Bone marrow (tissue), 2 donors: ENCODE results near the gene RBM20.

Experiments
- DNase-seq, 2 donors: peaks; one replicate each; lab custom pipeline; 2025; lab: John Stamatoyannopoulos, UW

The RBM20 gene

DNA sequence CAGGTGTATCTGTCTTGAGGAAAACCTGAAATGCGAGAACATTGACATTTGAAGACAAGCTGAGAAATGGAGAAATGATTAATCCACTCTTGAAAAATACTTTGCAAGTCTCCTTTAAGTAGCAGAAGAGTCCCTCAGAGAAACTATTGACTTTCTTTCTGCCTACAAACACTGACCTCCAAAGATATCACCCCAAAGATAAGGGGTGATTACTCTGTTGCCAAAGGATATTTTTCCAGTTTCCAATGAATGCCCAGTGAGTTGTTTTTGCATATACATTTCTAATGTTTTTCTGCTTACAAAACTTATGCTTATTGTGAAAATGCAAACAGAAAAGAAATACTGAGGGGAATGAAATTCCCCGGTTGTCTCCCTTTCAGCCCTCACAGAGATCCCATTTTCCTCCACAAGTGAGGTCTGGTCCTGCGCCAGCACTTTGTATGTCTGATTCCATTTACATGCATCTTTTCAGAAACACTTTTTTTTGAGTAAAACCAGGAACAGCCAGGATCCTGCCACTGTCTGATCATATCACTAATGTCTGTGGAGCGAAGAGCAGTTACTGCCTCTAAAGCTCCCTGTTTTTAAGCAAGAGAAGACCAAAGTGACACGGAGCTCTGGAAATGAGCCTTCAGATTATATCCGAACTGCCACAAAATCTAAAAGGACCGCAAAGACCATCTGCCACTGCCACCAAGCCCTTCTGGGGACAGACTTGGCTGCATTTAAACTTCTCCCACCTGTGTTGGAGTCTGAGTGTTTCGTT is 144.7 kb downstream of the RBM20 start:
- no peak for DNase-seq

DNA sequence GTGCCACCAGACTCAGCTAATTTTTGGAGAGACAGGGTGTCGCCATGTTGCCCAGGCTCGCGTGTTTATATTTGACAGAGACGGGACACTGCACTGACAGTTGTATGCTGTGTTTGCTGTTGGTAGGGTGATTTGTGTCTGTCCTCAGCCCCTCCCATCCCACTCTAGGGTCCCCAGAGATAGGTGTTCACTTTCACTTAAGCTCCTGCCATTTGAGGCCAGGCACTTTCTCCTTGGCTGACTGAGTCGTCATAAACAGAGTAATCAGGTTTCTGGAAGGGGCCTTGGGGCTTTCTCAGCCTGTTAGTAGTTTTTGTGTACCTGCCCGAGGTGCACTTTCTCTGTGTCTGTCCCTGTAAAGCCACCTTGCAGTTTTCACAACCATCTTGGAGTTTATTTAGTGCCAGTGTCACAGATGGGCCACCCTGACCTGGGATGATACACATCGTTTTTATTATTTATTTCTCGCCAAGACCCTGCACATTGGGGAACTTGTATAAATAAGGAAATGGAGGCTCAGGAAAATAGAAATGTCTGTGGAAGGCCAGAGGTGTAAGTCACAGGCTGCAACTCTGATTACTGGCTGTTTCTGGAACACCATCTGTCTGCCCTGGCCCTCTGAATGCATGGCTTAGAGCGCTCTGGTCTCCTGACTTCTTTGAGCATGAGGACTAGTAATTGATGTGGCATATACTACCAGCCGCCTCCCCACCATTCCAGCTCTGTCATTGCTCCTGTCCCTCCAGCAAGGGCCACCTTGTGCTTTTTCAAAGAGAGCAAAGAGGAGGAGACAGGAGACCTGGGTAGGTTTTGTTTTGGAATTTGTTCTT is 145.7 kb downstream of the RBM20 start:
- no peak for DNase-seq

DNA sequence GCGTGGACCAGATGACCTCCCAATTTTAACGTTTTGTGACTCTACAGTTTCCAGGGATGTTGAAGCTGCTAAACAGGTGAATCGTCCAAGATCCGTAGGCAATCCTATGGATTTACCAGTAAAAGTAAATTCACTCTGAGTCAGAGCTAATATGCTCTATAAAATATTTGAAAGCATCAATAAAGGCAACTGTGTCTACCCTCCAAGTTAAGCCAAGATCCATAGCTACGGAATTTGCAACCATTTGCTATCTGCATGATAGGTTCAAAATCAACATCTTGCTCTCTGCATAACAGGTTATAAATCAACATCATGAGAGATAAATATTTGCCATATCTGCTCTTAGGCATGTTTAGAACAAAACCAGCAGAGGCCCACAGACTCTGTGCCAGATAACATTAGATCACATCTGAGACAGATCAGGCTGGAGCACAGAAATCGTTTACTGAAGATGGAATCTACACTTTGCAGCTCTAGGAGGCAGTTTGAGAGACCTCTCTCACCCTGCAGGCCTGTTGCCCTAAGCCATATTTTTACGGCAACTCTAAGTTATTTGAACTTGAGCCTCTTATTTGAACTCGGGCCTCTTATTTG is 146.9 kb downstream of the RBM20 start:
- DNase-seq = no peak

DNA sequence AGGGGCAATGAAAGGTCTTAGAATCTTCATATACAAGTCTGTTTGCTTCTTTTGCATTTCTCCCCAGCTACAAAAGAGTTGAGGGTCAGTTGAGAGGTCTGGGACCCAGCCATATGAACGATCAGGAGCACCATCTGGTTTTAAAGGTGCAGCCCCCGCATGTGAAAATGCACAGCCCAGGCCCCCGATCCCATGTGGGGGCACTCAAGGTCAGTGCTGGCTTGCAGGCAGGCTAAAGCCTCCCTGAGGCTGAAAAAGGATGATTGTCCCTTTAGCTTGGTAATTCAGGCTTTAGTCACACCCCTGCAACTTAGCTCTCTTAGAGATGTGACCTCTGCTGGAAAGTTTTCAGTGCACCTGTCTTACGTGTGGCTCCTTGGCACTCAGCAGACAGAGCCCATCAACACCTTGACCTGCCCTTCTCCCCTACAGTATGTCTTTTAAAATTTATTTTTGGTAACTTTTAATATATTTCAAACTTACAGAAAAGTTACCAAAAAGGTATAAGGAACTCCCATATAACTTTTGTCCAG is 147.5 kb downstream of the RBM20 start:
- no peak for DNase-seq

DNA sequence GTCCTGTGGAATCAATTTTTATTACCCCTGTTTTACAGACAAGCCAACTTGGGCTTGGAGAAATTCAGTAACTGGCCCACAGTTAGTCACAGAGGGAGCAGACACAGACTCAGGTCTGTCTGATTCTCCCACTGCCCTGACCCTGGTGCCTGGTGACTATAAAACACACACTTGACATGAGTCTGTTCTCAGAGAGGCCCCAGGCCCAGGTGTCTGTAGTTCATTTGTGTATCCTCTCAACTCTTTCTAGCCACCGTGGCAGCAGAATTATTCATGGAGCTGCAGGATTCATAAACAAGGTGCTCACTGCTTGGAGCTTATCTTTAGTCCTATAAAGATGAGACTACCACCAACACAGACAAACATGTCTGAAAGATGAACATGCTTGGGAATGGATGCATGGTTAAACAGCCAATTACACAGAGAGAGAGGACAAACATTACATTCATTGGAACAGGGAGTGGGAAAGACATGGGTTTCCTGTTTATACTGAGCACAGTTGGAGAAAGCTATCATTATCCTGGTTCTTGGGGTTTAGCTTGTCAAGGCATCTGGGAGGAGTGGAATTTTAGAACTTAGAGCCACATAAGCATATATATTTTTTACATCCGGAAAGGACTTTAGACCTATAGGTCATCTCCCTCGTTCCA is 148.5 kb downstream of the RBM20 start:
- no peak for DNase-seq

DNA sequence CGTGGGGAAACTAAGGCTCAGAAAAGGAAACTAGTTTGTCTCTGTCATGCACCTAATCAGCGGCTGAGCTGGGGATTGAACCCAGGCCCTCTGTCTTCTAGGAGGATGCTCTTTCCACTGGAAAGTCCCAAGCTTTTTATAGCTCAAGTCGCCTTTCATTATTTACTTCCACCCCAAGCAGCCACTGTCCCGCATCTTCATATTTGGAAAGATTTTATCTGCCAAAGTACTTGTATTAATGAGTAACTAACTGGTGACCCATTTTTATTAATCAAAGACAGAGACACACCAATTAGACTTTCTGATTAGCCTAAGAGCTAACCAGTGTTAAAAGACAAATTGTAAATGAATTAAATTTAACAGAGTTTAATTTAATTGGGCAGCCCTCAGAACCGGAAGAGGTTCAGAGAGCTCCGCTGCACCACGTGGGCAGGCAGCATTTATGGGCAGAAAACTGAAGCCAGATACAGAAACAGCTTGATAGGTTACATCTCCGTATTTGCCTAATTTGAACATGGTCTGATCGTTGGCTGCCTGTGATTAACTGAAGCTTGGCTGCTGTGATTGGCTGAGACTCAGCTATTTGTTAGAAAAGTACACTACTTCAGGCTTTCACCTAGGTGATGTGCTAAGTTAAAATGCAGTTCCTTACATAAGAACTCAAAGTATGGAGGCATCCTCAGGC is 149.1 kb downstream of the RBM20 start:
- no peak for DNase-seq

DNA sequence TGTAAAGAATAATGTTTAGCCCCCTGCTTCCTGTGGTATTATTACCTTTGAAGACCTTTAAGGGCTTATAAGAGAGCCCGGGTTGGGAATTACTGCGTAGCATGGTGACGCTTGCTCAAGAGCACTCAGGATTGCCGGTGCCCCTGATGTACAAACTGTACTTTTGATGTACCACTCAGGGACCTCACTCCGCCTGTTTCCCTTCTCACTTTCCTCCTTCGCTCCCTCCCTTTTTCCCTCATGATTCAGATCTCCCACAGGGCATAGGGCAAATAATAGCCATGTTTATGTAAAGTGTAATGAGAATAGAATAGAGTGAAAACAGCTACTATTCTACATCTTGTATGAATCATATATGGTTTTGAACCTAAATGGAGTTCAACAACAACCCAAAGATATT is 149.8 kb downstream of the RBM20 start:
- DNase-seq = no peak

DNA sequence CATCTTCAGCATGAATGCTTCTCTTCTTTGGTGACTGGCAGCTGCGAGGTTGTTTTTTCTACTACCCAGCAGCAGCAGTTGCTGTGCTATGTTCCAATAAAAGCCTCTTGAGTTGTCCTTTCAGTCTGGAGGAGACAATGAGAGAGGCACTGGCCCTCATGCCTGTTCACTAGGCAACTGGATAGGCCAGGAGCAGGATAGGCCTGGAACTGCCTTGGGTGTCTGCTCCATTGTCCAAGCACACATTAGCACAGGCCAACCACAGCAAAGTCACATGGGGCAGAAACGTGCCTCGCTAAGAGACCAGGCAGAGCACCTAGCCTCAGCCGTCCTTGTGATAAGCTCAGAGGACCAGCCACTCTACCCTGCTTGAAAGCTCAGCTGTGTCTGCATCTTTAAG is 150.7 kb downstream of the RBM20 start:
- DNase-seq = no peak

DNA sequence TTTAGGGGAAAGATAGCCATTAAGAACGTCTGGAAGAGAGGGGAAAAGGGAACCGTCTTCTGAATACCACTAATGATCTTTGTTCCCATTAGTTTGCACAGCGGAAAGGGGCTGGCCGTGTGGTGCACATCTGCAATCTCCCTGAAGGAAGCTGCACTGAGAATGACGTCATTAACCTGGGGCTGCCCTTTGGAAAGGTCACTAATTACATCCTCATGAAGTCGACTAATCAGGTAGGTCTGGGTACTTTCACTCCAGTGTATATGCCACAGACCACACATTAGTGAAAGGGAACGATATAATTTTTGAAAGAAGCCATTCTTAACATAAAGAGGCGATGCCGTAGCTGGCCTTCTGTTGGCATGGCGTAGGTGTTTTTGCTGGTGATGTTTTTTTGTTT is 153.3 kb downstream of the RBM20 start:
- DNase-seq = no peak

DNA sequence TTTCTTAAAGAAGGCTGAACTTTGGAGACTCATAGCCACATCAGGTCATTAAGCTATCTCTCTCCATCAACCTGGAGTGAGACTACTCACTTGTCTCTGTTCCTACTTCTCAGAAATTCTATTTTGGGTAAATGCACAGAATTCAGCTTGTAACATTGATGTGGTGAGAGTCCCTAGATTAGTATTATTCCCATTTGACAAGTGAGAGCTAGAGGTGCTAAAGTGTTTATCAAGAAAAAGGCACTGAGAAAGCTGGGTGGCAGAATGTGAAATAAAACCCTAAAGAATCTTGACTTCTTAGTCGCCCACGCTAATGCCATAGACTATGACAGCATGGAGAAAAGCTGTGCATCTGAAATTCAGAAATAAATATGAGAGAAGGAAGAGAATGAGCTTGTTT is 154.2 kb downstream of the RBM20 start:
- no peak for DNase-seq

DNA sequence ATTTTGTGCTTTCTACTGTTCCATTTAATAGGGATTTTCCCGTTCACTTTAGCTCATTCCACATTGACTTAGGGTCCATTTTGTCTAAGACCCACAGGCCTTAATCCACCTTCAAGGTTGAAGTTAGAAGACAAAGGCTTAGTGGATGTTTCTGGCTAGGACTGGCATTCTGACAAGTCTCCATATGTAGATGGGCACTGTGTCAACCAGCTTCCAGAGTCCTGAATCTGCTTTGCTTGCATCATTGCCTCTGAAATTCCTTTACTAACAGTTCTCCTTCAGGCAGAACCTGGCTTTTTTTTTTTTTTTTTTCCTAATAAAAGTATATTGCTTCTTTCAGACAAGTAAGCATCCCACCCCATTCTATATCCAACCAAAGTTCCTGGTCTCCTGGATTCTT is 158.0 kb downstream of the RBM20 start:
- no peak for DNase-seq

DNA sequence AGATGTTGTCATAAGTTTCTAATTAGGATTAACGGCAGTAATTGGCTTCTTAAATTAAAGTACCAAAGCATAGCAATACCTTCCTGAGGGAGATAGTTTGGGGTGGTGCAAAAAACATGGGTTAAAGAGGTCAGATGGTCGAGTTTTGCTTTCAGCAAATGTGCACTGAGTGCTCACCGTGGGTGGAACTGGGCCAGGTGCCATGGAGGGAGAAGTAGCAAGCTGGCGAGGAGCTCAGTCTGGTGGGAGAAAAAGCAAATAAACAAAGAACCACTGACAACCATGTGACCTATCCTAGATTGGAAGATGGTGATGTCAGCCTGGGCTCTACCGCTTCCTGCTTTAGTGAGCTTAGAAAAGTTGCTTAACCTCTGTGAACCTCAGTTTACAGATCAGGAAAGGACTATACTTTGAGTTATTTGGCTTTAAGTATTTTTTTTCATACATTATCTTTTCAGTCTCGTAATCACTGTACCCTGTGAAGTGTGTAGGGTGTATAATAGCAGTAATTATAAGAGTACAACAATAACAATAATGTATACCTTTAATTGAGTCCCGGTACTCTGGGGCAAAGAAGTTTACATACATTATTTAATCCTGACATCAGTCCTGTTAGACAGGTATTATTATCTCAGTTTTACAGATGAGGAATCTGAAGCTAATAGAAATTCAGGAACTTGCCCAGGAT is 158.6 kb downstream of the RBM20 start:
- peak in 1 of 2 donors; percentile 82 for DNase-seq

DNA sequence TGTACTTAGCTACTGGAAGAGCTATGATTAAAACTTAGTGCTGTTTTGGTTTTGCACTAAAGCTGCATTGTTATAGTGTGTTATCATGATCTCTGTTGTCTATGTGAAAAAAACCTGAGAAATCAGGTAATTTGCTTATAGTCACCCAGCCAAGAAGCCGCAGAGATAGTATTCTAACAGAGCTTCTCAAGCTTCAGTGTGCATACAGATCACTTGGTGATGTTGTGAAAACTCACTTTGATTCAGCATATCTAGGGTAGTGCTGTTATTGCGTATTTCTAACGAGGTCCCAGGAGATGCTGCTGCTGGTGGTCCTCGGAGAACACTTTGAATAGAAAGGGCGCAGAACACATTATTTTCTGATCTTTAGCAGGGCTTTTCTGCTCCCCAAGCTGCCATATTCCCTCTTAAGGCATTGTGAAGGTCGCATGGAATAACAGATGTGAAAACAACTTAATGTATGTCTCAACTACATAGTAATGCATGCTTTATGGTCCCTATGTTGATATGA is 159.2 kb downstream of the RBM20 start:
- DNase-seq = no peak

DNA sequence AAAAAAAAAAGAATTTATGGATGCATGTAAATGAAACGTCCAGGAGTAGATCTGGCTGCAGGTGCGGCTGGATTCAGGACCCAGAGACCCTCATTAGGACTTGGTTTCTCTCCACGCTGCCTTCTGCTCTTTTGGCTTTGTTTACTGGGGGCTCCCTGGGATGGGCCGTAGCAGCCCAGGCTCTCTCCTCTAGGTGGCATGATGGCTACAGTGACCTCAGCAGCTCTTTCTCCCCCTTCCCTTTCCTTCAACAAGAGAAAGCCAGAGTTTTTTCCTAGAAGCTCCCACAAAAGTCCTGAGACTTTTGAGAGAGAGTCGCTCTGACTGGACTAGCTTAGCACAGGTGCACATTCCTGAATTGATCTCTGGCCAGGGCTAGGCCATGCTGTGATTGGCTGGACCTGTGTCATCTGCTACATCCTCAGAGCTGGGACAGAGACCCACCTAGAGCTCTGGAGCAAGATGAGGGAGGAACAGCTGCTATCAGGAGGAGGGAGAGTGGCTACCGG is 159.7 kb downstream of the RBM20 start:
- DNase-seq = peak in 1 of 2 donors; percentile 31

DNA sequence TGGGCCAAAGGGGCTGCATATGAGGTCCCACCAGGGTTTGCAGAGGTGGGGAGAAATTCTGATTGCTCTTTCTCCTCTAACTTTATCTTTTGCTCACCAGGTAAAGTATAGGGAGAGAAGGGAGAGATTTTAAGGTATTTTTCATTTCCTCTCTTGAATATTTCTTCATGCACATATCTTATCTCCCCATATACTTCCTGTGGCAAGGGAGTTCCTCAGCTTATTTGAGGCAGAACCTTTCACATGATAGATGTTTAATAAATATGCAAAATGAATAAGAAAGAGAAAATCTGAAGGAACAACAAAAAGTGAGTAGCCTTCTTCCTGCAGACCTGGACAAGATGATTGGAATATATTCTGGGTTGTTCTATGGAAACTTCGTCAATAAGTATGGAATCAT is 160.2 kb downstream of the RBM20 start:
- DNase-seq = no peak

DNA sequence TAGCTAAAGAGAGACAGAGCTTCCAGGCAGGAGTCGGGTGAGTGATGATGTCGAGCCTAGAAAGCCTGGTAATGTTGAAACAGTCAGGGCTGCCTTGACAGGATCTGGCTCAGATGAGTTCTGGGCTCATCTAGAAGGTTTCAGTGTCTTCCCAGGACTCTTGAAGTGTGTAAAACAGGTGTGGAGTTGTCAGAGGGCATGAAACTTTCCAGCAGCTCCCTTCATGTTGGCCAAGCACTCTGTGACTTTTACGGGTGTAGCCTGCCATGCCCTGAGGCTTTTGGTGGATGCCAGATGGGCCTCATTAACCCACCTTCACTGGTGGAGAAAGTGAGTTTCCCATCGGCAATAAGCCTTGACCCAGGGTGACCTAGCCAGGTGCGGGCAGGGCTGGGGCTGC is 161.2 kb downstream of the RBM20 start:
- DNase-seq = no peak

DNA sequence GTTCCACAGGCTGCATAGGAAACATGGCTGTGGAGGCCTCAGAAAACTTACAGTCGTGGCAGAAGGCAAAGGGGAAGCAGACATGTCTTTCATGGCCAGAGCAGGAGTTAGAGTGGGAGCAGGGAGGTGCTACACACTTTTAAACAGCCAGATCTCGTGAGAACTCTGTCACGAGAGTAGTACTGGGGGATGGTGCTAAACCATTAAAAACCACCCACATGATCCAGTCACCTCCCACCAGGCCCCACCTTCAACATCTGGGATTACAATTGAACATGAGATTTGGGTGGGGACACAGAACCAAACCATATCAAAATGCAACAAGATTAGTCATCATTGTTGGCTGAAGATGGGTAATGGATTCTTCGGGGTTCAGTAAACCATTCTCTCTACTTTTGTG is 162.2 kb downstream of the RBM20 start:
- no peak for DNase-seq

DNA sequence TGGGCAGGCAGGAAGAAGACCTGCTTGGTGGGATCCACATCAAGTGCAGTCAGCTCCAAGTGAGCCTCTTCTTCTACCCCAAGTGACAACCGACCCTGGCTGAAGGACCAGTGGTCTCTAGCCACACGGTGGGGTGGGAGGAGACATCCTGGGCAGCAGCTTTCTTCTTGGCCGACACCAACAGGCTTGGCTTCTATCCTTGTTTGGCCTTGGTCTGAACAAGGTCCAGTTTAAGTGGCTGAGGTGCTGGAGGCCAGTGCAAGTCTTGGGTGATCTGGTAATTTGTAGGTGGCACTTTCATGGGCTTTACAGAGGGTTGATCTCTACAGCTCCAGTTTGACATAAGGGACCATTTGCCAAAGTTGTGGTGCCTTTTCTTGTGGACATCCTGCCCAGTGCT is 164.0 kb downstream of the RBM20 start:
- DNase-seq = no peak

DNA sequence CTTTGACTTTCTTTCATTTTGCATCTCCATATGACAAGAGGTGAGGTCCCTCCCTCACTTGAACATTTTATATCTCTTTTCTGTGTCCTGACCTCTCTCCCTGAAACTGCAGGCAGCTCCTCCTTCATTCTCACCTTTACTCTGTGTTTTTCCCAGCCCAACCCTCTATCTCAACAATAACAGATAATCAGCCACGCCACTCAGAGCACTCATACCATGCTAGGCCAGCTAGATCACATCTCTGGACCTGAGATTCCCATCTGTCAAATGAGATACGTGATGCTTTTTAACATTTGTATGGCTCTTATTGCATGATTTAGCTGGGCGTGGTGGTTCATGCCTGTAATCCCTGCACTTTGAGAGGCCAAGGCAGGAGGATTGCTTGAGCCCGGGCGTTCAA is 164.5 kb downstream of the RBM20 start:
- DNase-seq = no peak

DNA sequence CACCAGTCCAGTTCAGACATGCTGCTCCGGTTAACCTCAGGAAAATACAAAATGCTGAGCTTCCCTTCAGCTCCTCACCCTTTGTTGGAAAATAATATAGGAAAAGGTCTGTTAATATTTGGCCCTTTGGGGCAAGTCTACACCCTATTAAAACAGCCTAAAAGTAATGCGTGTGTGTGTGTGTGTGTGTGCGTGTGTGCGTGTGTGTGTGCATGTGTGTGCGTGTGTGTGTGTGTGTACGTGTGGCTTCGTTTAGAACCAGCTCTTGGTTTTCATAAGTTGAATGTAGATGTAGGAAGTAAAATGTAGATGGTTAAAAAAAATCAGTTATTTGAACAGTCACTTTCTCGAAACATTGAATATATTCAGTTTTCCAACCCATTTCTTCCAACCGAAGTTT is 166.5 kb downstream of the RBM20 start:
- DNase-seq = no peak
